ENCODE data around the gene CRY1.

CRY1 gene

GRCh38 chr12:106984588-106985137 is 108.7 kb downstream of the CRY1 start:
- no peaks in the 10 kb centered on the region for H3K27me3 Mint-ChIP-seq (ENCODE audit: low read depth)
- no peaks in the 10 kb centered on the region for H3K9me3 Mint-ChIP-seq
- peaks cover 19% of the 10 kb centered on the region for H3K36me3 Mint-ChIP-seq (ENCODE audit: low read depth)
- no peak overlapping the region for H3K27ac Mint-ChIP-seq
- H3K4me3 Mint-ChIP-seq, result no peak overlapping the region
- peaks cover 27% of the 10 kb centered on the region for H3K4me1 Mint-ChIP-seq (ENCODE audit: low read depth)

DNA sequence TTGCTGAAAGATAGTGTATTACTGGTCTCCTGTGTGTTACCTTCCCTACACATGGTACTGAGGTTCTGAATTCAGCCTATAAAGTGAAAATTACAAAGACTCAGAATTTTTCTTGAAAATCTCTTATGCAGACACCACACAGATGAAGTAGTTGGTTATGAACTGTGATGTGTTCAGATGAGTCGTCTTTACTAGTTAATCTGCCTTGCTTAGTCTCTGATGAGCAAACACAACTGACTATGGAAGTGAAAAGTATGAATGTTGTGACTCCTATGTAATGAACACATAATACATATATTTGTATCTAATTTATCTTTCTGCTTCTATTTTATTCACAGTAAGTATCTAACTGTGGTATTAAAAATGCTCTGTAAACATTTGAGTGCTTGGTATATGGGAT is 111.1 kb downstream of the CRY1 start:
- Mint-ChIP-seq H3K27me3 (ENCODE audit: low read depth) (no peaks in the 10 kb centered on the region), H3K27ac (no peak overlapping the region), H3K4me1 (ENCODE audit: low read depth) (peaks cover 21% of the 10 kb centered on the region), H3K36me3 (ENCODE audit: low read depth) (peaks cover 19% of the 10 kb centered on the region), H3K4me3 (no peak overlapping the region), H3K9me3 (no peaks in the 10 kb centered on the region)

GRCh38 chr12:106981788-106982187 is 111.6 kb downstream of the CRY1 start:
- Mint-ChIP-seq H3K27ac (no peak overlapping the region), H3K36me3 (ENCODE audit: low read depth) (peaks cover 19% of the 10 kb centered on the region), H3K4me3 (no peak overlapping the region), H3K9me3 (no peaks in the 10 kb centered on the region), H3K27me3 (ENCODE audit: low read depth) (no peaks in the 10 kb centered on the region), H3K4me1 (ENCODE audit: low read depth) (peaks cover 21% of the 10 kb centered on the region)

DNA sequence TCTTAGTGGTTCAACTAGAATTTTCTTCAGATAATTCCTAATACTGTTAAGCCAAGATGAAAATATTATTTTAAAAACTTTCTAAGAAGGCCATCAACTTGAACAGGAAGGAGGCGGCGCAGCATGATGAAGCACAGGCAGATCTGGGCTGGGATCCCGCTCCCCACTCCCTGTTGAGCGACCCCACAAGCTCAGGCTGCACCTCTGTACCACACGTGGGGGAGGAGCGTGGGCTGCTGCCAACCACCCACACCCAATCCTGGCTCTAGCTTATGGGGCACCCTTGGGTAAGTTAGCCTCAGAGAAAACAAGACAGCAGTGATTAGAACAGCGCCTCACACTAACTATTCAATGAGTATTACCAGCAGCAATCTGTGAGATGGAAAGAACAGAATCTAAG is 112.4 kb downstream of the CRY1 start:
- Mint-ChIP-seq H3K4me1 (ENCODE audit: low read depth) (peaks cover 15% of the 10 kb centered on the region), H3K27me3 (ENCODE audit: low read depth) (no peaks in the 10 kb centered on the region), H3K4me3 (no peak overlapping the region), H3K9me3 (no peaks in the 10 kb centered on the region), H3K27ac (no peak overlapping the region), H3K36me3 (ENCODE audit: low read depth) (peaks cover 19% of the 10 kb centered on the region)

DNA sequence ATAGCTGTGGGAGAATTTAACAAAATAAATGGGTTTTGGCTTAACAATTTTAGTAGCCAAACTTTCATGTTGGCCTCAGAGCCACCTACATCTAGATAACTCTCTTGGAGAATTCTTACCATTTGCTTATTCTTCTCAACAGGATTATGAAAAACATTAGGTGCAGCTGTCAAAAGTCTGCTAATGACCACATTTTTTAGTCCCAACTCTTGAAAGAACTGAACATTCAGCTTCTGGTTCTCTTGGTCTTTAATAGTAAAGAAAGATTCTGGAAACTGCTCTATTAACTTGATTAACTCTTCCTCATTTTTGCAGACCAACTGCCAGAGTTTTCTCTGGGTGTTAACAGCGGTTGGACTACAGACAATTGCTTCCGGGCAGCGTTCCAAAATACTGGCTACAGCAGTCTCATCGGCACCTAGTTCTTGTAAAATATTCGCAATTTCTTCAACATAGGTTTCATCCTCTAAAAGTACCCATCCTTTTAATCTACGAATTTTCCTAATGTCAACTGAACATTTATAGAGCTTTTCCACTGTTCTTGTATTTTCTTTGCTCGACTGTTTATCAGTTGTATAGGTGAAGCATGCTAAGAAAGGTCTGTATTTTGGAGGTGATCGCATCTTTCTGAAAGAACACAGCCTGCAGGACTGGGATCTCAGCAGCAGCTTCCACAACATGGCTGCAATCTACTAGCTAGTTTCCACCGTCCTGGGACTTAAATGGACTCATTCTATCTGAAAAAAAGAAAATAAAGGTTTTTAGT is 115.1 kb downstream of the CRY1 start:
- Mint-ChIP-seq H3K27me3 (ENCODE audit: low read depth) (no peaks in the 10 kb centered on the region), H3K27ac (no peak overlapping the region), H3K4me1 (ENCODE audit: low read depth) (no peaks in the 10 kb centered on the region), H3K4me3 (no peak overlapping the region), H3K36me3 (ENCODE audit: low read depth) (peaks cover 5% of the 10 kb centered on the region), H3K9me3 (no peaks in the 10 kb centered on the region)

DNA sequence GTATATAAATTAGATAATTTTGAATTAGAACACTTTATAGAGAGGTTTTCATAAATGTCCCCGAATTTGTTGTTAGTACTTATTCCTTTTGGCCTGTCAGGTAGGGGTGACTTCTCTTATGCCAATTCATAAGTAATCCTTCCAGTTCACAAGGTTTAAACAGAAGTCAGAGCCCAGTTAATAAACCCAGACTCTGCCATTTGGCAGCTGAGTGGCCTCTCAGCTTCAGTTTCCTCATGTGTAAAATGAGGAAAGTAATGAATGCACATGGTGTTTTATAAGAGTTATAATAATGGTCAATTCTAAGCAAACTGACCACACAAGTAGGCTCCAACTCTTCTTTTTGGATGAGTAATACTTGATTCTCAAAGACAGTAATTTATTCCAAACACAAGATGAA is 116.7 kb downstream of the CRY1 start:
- Mint-ChIP-seq H3K4me3 (no peak overlapping the region), H3K27ac (no peak overlapping the region), H3K9me3 (no peaks in the 10 kb centered on the region), H3K36me3 (ENCODE audit: low read depth) (peaks cover 7% of the 10 kb centered on the region), H3K4me1 (ENCODE audit: low read depth) (no peaks in the 10 kb centered on the region), H3K27me3 (ENCODE audit: low read depth) (no peaks in the 10 kb centered on the region)

GRCh38 chr12:106975993-106976658 is 117.2 kb downstream of the CRY1 start:
- Mint-ChIP-seq H3K36me3 (ENCODE audit: low read depth) (peaks cover 11% of the 10 kb centered on the region), H3K27me3 (ENCODE audit: low read depth) (no peaks in the 10 kb centered on the region), H3K27ac (no peak overlapping the region), H3K4me1 (ENCODE audit: low read depth) (peaks cover under 1% of the 10 kb centered on the region), H3K9me3 (no peaks in the 10 kb centered on the region), H3K4me3 (no peak overlapping the region)

DNA sequence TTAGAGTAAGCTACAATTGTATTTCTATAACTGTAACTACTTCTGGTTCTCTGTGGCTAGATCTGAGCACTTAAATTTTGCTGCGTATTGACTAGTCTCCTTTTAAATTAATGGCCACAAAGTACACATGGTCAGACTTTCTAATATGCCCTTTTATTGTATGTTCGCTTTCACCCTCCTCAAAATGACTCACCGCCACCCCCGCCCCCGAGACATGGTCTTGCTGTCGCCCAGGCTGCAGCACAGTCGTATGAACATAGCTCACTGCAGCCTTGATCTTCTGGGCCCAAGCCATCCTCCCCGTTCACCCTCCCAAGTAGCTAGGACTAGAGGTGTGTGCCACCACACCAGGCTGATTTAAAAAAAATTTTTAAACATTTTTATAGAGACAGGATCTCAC is 118.3 kb downstream of the CRY1 start:
- Mint-ChIP-seq H3K27ac (no peak overlapping the region), H3K36me3 (ENCODE audit: low read depth) (peaks cover 17% of the 10 kb centered on the region), H3K9me3 (no peaks in the 10 kb centered on the region)

GRCh38 chr12:106974511-106974910 is 118.8 kb downstream of the CRY1 start:
- H3K27ac Mint-ChIP-seq, result no peak overlapping the region

More for the DNA sequence above, 118.3 kb downstream of the CRY1 start:
- Mint-ChIP-seq H3K4me1 (ENCODE audit: low read depth) (peaks cover 3% of the 10 kb centered on the region), H3K27me3 (ENCODE audit: low read depth) (no peaks in the 10 kb centered on the region), H3K4me3 (no peak overlapping the region)

DNA sequence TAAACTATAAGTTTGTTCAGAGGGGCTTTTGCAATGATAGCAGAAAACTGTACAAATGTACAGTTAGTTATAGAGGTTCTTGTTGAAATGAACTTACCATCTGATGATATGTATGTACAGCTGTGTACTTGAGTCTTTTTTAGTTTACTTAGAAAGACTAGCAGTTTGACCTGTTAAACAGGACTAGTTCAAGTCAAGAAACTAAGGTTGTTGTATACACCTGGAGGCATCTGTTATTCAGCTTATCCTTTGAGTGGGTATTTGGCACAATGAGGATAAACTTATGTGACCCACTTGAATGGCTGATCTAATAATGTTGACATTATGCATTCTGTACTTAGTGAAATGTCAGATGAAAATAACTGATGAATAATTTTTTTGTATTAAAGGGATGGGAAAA is 119.8 kb downstream of the CRY1 start:
- Mint-ChIP-seq H3K9me3 (no peaks in the 10 kb centered on the region), H3K27me3 (ENCODE audit: low read depth) (no peaks in the 10 kb centered on the region), H3K36me3 (ENCODE audit: low read depth) (peaks cover 20% of the 10 kb centered on the region), H3K4me1 (ENCODE audit: low read depth) (peaks cover 3% of the 10 kb centered on the region), H3K4me3 (no peak overlapping the region), H3K27ac (no peak overlapping the region)

More at GRCh38 chr12:106974511-106974910, 118.8 kb downstream of the CRY1 start:
- Mint-ChIP-seq H3K36me3 (ENCODE audit: low read depth) (peaks cover 20% of the 10 kb centered on the region), H3K4me3 (no peak overlapping the region), H3K27me3 (ENCODE audit: low read depth) (no peaks in the 10 kb centered on the region), H3K4me1 (ENCODE audit: low read depth) (peaks cover 3% of the 10 kb centered on the region), H3K9me3 (no peaks in the 10 kb centered on the region)

- H3K27ac Mint-ChIP-seq, result peak overlapping the region; percentile 38
- no peaks in the 10 kb centered on the region for H3K27me3 Mint-ChIP-seq (ENCODE audit: low read depth)
- H3K4me3 Mint-ChIP-seq, result no peak overlapping the region
- peaks cover 3% of the 10 kb centered on the region for H3K4me1 Mint-ChIP-seq (ENCODE audit: low read depth)
- no peaks in the 10 kb centered on the region for H3K9me3 Mint-ChIP-seq
- H3K36me3 Mint-ChIP-seq (ENCODE audit: low read depth), result peaks cover 33% of the 10 kb centered on the region
Measured at GRCh38 chr12:106971065-106971464, 122.3 kb downstream of the CRY1 start.

GRCh38 chr12:106964526-106964925 is 128.8 kb downstream of the CRY1 start:
- H3K27ac Mint-ChIP-seq, result no peak overlapping the region
- no peaks in the 10 kb centered on the region for H3K27me3 Mint-ChIP-seq (ENCODE audit: low read depth)
- peaks cover 3% of the 10 kb centered on the region for H3K4me1 Mint-ChIP-seq (ENCODE audit: low read depth)
- no peaks in the 10 kb centered on the region for H3K9me3 Mint-ChIP-seq
- no peak overlapping the region for H3K4me3 Mint-ChIP-seq
- H3K36me3 Mint-ChIP-seq (ENCODE audit: low read depth), result peaks cover 21% of the 10 kb centered on the region

DNA sequence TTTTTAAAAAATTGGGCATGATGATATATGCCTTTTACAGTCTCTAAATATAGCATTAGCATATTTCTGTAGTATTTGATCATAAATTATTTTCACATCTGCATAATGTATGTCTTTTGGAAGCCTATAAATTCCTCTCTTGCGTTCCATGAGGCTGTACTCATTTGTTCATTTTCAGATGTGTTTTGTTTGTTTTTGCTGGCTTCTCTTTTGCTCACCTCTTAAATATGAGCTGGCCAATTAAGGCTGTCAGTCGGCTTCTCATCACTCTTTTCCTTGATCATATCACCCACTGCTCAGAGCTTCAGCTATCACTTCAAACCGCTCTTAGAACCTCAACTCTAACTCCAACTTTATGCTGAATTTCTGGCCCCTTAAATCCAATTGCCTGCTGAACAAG is 131.1 kb downstream of the CRY1 start:
- Mint-ChIP-seq H3K27ac (no peak overlapping the region), H3K27me3 (ENCODE audit: low read depth) (no peaks in the 10 kb centered on the region), H3K4me3 (no peak overlapping the region), H3K36me3 (ENCODE audit: low read depth) (peaks cover 14% of the 10 kb centered on the region), H3K9me3 (no peaks in the 10 kb centered on the region), H3K4me1 (ENCODE audit: low read depth) (peaks cover 16% of the 10 kb centered on the region)

DNA sequence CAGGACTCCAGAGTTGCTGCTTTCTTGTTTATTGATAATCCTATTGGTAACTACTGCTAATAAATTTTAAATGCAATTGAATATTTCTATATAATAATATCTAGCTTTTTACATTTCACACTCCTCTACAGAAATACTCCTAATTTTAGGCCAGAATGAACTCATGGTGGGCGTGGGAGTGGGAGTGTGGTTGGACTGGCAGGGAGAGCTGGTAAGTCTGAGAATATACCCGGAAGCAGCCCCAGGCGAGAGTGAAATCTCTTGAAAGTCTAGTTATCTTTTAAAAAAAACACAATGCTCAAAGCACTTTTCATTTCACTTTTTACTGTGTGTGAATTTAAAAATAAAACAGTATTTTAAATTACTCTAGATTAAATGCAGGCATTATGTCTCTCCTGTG is 132.9 kb downstream of the CRY1 start:
- no peak overlapping the region for H3K27ac Mint-ChIP-seq
- H3K27me3 Mint-ChIP-seq (ENCODE audit: low read depth), result no peaks in the 10 kb centered on the region
- H3K36me3 Mint-ChIP-seq (ENCODE audit: low read depth), result peaks cover 8% of the 10 kb centered on the region
- H3K9me3 Mint-ChIP-seq, result no peaks in the 10 kb centered on the region
- peaks cover 20% of the 10 kb centered on the region for H3K4me1 Mint-ChIP-seq (ENCODE audit: low read depth)
- H3K4me3 Mint-ChIP-seq, result no peak overlapping the region

- Mint-ChIP-seq H3K4me1 (ENCODE audit: low read depth) (peaks cover 22% of the 10 kb centered on the region), H3K4me3 (peak overlapping the region; percentile 99), H3K27me3 (ENCODE audit: low read depth) (no peaks in the 10 kb centered on the region), H3K36me3 (ENCODE audit: low read depth) (peaks cover 3% of the 10 kb centered on the region), H3K27ac (peak overlapping the region; percentile 97), H3K9me3 (no peaks in the 10 kb centered on the region)
Measured at GRCh38 chr12:106957583-106957982, 135.8 kb downstream of the CRY1 start.
